HG03039 (cell line): ENCODE results near the gene VPS8.

Experiments
- ATAC-seq: cut with Tn5 transposase; IDR thresholded peaks from one replicate; pipeline ENCODE4 v1.9.1; 2021; ENCODE audit warnings: mild to moderate bottlenecking, moderate library complexity; ENCODE audit not compliant: unreplicated experiment

VPS8 gene

DNA sequence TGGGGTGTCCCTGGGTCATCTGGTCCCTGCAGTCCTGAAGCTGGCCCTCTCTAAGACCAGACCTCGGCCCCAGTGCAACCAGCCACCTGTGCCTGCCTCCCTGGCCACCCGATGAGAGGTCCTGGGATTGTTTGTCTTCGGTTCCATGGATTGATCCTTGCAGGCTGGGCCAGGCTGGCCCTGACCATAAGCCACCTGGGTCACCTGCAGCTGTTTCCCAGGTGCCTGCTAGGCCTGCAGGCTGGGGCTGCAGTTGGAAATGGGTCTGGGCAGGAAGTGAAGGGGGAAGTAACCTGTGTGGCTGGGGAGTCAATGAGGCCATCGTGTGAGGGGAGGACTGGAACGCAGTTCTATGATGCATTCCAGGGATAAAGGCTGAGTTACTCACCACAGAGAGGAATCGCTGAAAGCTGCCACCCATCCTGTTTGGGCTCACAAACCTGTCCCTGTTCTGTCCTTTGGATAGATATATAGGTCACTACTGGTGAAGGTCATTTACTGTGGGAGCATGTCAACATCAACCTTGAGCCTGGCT, 30.9 kb upstream of the VPS8 start:
- no peak for ATAC-seq

DNA sequence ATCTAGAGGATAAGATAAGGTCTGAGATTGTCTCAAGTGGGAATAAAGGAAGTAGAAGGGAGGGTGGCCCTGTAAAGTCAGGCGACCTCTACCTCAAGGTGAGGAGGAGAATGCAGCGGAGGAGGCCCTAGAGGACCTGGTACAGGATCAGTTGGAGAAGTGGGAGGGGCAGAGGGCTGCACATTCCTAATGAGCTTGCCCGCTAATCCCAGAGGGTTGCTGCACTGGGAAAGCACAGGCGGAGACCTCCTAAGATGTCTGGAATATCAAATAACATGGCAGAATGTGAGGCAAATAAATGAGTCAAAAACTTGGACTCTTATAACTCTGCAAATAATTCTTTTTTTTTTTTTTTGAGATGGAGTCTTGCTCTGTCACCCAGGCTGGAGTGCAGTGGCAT, 30.2 kb upstream of the VPS8 start:
- ATAC-seq, result no peak

DNA sequence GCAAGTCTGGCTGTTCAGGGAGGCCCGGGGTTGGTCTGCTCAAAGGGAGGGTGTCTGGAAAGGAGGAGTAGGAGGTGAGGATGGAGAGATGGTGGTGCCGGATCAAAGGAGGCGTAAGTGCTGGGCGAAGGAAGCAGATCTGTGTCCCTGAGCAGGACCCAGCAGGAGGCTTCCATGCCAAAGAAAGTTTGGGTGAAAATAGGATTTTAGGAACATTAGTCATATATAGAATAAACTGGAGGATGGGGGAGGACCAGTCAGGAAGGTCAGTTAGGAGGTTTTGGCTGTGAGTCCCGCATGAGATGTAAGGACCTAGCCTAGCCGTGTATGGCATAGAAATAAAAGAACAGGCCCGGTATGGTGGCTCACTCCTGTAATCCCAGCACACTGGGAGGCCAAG, 28.6 kb upstream of the VPS8 start:
- ATAC-seq, result no peak

DNA sequence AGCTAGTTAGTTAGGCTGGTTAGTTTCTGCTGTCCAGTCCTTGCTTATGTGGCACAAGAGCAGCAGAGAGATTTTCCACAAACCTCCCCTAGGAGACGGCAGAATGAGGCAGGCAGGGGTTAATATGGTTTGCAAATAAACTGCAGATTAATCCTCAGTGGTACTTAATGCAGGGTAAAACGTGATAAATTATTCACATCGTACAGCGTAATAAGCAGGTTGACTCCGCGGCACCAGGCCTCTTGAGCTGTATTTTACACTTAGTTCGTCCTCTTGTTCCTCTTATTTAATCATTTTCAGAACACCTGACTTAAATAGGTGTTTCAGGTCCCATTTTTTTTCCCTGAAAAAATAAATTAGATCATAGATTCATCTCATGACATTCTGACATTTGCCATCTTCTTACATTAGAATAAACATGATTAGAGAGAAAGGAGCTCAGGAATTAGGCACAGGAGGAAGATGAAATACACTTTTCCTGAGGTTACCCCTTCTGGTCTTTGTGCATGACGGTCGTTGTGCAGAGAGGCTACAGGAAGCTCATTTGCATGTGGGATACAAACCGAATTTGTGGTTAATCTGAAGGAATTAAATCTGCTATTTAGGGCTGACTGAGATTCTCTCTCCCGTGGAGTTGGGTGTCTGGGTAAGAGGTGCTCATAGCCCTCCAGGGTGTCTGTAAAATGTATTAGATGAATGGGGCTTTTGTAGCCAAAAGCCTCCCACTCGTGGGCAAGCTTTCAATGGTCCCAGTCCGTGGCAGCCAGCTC, 27.1 kb upstream of the VPS8 start:
- ATAC-seq, result no peak

DNA sequence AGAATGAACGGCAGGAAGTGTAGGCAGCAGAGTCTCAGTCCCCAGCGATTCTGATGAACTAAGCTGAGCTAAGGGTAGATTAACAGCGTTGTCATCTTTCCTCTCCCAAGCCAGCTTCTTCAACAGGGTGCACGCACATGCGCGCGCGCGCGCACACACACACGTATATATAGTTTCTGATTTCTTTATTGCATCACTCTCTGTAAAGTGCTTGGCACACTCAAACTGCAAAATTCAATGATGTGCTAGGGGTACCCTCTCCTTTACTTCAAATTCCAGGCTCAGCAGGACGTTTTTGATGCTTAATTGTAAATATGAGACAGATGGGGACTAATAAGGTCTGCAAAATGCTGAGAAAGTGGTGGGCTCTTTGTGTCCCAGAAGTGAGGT, 26.1 kb upstream of the VPS8 start:
- ATAC-seq, result no peak

DNA sequence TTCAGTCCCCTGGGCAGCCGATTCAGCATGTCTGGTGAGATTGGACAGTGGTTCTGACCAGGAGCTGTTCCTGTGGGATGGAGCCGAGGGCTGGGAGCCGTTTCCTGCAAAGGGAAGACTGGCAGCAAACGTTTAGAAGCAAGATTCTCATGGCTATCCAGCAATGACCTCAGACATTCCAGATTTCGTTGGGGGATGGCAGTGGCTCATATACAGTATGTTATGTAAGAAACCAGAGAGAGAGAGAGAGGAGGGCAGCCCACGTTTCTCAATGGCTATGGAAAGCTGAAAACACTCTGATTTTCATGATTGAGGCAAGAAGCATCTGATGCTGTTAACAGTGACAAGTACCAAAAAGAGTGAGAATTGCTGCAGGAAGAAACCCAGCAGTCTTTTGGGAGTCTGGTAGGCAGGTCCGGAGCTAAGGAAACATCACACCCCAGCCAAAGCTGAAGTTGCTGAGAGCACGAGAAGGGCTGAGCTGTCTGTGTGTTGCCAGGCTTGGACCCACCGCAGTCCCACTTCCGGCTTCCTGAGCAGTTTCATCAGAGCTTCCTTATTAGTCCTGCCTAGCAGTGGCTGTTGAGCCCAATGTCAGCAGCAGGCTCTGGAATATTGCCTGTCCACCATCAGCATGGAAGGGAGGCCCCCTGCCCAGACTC, 25.6 kb upstream of the VPS8 start:
- no peak for ATAC-seq

DNA sequence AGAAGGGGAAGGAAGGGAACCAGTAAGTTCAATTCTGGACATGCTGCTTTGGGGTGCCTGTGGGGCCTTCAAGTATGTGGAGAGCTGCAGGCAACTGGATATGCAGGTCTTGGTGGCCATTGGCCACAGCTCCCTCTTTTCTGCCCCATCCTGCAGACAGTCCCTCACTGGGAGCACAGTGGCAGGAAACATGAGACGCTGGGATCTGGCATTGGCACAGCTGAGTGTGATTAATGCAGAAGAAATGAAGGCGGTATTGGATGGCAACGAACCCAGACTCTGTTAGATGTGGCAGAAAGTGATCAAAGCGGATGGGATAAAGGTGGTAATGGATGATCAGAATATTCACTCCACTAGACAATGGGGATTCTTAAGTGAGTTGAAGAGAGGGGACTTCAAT, 23.2 kb upstream of the VPS8 start:
- no peak for ATAC-seq

DNA sequence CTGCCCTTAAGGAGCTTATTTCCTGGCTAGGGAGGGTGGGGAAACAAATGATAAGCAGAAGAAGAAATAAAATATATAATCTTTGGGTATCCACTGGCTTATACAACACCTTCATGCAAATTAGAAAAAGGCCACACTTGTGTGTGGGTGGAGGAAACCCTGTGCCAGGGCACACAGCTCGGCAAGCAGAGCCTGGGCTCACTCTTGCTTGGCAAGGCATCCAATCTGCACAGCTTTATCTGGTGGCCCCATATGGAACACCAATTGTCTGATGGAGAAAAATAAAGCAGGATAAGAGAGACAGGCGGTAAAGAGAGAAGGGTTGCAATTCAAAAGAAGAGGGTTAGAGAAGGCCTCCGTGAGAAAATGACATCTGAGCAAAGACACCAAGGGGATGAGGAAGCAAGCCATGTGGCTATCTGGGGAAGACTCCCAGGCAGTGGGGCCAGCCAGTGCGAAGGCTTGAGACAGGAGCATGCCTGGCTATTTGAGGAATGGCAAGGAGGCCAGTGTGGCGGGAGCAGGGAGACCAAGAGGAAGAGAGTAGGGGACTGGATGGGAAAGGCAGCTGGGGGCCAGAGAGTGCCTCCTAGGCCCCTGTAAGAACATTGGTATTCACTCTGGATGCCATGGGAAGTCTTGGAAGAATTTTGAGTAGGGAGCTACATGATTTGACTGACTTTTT, 22.5 kb upstream of the VPS8 start:
- no peak for ATAC-seq

DNA sequence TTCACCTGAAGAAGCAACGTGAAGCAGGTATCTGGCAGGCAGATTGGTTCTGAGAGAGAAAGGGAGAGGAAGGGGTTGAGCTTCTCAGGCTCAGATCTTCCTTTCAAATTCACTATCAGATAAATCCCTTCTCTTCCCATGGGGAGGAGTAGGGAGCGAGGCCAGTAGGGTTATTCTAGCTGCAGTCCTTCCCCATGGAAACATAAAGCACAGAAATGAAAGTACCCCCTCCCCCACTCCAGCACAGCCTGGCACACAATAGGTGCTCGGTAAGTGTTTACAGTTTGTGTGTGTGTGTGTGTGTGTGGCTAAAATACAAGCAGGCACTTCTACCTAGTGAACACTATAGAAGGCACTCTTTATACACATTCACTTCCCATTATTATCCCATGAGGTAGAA, 20.8 kb upstream of the VPS8 start:
- ATAC-seq, result no peak

DNA sequence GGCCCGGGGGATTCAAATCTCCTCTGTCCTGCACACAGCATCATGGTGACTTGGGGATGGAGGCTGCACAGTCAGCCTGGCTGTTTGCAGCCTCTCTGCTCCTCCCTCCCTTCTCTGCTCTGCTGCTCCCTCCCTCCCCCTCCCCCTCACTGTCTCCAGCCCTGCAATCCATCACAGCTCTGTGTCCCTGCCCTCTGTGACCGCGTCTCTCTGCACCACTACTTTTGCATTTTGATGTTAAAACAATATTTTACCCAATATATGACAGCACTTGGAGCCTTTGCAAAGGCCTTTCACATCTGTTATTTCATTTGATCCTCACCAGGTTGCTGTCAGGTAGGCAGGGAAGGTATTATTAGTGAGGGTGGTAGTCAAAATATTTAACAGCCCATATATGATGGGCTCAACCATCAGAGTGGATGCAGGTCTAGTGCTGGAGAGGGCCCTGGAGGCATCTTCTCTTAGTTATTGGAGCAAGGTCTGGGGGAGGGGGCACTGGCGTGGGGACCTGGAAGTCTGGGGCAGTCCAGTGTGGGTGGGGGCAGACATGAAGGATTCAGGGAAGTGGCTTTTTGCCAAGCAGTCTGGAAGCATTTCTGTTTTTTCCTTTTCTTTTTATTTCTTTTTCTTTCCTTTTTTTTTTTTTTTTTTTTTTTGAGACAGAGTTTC, 16.3 kb upstream of the VPS8 start:
- no peak for ATAC-seq

DNA sequence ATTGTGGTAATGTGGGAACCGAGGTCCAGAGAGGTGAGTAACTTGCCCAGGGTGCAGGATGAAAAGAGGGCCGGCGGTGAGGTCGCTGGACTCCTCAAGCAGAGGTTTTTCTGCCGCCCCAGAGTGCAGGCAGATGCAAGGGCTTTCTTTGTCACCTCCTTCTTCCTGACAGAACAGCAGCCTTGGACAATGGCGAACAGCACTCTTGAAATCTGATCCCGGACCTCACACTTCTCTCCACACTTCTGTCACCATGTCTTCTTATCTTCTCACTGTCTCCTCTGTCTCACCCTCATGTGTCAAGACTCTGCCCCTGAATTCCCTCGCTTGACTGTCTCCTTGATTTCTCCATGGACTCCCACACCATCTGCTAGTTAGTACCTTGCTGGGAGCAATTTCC, 15.4 kb upstream of the VPS8 start:
- ATAC-seq, result no peak

DNA sequence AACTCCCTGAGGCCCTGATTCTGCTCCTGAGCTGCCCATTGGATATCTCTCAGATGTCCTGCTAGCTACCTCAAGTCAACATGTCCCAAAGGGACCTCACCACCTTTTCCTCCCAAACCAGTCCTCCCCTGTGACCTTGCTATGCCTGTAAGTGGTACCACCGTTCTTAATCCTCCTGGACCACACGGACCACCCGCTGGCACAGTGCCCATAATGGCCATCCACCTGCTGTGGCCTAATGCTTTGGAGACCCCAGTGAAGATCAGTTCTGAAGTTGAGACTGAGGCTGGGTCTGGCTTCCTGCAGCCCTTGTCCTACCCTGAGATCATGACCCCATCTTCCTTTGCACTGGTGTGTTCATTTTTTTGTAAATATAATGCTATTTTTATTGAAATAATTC, 15.0 kb upstream of the VPS8 start:
- ATAC-seq, result no peak

DNA sequence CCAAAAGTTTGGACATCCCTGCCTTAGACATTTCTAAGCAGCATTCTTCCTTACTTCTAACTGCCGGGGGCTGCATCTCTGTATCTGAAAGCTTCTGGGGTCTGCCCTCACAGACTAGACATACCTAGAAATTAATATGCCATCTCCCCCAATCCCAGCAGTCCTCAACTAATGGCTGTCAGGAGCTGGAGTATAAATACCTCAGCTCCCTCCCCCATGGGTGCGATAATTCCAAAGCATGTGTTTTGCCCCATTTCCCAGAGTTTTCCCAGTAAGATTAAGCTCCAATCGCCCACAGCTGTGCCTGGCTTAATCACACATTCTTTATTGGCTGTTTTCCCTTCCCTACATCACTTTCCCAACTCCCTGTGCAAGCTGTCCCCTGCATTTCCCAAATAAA, 13.8 kb upstream of the VPS8 start:
- no peak for ATAC-seq

DNA sequence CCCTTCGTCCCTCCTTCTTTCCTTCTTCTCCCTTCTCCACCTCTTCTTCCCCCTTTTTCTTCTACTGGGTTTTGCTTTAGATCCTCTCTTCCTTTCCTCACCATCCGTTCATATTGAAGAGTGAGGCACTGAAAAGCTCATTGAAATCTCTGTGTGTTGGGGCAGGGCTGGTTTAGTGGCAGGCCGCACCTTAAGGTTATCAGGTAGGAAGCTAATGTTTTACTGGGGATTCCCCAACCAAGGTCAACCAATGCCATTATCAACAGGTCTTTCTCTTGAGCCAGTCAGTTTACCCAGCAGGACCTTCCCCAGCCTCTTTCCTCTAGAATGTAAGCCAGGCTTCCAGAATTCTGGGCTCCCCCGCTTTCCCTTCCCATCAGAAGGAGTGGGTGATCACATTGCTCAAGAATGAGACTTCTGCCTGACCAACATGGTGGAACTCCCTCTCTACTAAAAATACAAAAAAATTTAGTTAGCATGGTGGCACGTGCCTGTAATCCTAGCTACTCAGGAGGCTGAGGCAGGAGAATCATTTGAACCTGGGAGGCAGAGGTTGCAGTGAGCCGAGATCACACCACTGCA, 11.5 kb upstream of the VPS8 start:
- ATAC-seq, result no peak

DNA sequence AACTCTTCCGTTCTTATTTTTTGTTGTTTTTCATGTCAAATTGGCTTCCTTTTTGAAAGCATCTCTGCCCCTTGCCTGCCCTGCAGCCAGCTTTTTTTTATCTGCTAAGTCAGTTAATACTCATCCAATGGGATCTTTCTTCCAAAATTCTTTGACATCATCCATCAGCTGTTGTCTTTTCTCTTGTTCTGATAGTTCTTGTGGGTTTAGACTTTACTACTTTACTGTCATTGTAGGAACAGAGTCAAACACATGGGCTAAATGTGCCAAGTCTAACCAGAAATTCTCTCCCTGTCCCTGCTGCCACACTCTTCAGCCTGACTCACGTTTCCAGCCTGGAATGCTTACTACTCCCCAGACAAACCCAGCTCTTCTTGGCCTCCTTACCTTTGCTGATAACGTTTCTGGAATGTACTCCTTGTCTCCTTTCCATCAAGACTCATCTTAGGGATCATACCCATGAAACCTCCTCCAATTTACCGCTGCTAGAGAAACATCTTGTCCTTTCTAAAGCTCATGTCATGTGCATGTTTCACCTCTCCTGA, 10.7 kb upstream of the VPS8 start:
- ATAC-seq, result no peak

DNA sequence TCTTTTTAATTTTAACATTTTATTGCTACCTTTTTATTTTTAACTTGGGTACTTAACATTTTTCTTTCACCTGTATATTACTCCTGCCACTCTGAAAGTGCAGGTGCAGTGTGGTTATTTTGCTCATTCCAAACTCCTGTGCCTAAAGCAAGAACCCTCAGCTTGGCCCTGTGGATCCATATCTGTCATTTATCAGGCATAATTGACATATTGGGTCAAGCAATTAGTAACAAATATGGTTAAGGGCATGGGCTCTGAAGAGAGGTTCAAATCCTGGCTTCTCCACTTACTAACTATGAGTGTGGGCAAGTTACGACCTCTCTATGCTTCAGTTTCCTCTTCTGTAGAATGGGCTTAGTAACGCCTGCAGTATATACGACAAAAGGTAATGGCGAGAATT, 9.8 kb upstream of the VPS8 start:
- ATAC-seq, result no peak

DNA sequence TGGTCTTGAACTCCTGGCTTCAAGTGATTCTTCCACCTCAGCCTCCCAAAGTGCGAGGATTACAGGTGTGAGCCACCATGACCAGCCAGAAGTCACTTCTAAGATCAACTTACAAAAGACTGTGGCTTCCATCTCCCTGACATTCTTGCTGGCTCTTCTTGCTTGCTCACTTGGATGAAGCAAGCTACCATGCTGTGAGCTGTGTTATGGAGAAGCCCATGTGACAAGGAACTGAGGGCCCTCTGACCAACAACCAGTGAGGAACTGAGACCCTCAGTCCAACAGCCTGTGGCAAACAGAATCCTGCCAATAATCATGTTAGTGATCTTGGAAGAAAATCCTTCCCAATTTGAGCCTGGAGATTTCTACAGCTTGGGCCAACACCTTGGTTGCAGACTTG, 7.2 kb upstream of the VPS8 start:
- no peak for ATAC-seq

DNA sequence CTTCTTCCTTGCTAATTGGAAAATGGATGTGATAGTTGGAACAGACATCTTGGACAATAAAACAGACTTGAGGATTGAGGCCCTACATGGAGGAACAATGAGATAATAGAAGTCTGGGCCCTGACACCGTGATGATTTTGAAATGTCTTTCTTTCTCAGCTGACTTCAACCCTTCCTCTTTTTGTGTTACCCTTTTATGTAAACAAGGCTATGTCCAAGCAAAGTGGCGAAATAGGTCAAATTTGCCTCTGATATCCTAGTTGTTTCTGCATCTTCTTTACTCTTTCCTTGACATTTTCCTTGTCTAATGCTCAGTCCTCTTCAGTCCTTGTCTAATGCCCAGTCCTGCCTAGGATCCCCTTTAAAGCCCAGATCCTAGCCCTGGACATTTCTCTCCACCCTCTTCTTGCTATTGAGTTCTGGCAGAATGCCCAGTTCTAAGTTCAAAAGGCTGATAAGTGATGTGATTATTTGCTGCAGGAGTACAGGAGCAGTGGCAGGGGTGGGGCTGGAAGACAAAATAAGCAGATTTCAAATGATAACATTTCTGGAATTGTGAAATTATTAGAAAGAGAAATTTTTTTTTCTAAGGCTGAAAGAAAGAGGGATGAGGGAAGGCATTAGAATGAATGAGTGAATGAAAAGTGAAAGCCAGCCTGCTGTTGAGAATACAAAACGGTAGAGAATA, 6.5 kb upstream of the VPS8 start:
- ATAC-seq, result no peak

DNA sequence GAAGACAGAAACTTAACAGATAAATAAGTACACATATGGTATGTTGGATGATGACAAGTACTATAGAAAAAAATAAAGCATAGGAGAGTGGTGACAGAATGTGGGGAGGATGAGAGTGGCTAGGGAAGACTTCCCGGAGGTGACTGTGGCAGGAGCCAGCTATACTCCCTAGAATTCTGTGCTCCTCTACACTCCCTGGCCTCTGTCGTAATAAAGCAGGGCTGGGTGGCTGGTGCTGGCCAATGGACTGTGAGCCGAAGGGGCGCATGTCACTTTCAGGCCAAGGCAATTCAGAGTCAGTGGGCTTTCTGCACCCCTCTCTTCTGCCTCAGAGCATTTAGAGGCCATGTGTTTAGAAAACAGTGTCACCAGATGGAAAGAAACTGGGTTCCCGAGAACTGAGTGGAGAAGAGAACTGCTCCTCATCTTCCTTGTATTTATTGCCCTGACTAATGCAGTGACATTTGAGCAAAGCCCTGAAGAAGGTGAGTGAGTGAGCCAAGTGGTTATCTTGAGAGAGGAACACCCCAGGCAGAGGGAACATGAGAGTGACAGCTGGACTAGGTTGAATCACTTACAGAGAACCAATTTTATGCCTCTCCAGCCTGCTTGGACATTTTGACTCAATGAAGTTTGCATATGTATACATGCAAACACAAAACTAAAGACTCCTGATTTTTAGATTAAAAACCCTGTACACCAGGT, 5.2 kb upstream of the VPS8 start:
- ATAC-seq, result no peak

DNA sequence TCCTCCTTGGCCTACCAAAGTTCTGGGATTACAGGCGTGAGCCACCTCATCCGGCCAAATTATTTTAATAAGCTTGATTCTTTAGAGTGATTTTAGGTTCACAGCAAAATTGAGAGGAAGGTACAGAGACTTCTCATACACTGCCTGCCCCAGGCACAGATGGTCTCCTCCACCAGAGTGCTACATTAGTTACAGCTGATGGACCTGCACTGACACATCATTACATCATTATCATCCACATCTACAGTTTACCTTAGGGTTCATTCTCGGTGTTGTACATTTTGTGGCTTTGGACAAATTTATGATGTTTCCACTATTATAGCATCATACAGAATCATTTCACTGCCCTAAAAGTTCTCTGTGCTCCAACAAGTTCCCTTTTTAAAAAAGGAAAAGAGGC, 4.4 kb upstream of the VPS8 start:
- no peak for ATAC-seq
